Measurements from ENCODE around the gene CWC25. TPM values are rescaled to one million over a fixed set of nuclear protein-coding genes. Genes with fewer than 3 reads are reported as not detected.

The CWC25 gene
- total and polyA plus RNA-seq, 2 of the 13 experiments (the other 11 are each of a cell fraction or from before 2014, with no cell fraction given): 15.6 to 22.7 TPM

GRCh38 chr17:38853292-38854219 is 28.4 kb upstream of the CWC25 start, which contains the start of gene RPL23 (continued):
- TF ChIP-seq, protein P1, sequence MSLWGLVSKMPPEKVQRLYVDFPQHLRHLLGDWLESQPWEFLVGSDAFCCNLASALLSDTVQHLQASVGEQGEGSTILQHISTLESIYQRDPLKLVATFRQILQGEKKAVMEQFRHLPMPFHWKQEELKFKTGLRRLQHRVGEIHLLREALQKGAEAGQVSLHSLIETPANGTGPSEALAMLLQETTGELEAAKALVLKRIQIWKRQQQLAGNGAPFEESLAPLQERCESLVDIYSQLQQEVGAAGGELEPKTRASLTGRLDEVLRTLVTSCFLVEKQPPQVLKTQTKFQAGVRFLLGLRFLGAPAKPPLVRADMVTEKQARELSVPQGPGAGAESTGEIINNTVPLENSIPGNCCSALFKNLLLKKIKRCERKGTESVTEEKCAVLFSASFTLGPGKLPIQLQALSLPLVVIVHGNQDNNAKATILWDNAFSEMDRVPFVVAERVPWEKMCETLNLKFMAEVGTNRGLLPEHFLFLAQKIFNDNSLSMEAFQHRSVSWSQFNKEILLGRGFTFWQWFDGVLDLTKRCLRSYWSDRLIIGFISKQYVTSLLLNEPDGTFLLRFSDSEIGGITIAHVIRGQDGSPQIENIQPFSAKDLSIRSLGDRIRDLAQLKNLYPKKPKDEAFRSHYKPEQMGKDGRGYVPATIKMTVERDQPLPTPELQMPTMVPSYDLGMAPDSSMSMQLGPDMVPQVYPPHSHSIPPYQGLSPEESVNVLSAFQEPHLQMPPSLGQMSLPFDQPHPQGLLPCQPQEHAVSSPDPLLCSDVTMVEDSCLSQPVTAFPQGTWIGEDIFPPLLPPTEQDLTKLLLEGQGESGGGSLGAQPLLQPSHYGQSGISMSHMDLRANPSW (CRISPR knock-in tag; IDR thresholded peaks at IDR 0.05; ENCODE audit: borderline replicate concordance): peak; percentile 97
- no peak for TF ChIP-seq TCF12 (IDR thresholded peaks at IDR 0.05)
- no peak for TF ChIP-seq TCF12 (CRISPR knock-in tag; IDR thresholded peaks at IDR 0.05)
- no peak for TF ChIP-seq HNRNPH1 (optimal IDR thresholded peaks at IDR 0.05; ENCODE audit: low read depth, low read length)
- peak; percentile 58 for TF ChIP-seq RBM22 (optimal IDR thresholded peaks at IDR 0.05; ENCODE audit: low read length)
- TF ChIP-seq NPAS2 (CRISPR knock-in tag; IDR thresholded peaks at IDR 0.05; ENCODE audit: borderline replicate concordance): no peak
- TF ChIP-seq, protein P2, sequence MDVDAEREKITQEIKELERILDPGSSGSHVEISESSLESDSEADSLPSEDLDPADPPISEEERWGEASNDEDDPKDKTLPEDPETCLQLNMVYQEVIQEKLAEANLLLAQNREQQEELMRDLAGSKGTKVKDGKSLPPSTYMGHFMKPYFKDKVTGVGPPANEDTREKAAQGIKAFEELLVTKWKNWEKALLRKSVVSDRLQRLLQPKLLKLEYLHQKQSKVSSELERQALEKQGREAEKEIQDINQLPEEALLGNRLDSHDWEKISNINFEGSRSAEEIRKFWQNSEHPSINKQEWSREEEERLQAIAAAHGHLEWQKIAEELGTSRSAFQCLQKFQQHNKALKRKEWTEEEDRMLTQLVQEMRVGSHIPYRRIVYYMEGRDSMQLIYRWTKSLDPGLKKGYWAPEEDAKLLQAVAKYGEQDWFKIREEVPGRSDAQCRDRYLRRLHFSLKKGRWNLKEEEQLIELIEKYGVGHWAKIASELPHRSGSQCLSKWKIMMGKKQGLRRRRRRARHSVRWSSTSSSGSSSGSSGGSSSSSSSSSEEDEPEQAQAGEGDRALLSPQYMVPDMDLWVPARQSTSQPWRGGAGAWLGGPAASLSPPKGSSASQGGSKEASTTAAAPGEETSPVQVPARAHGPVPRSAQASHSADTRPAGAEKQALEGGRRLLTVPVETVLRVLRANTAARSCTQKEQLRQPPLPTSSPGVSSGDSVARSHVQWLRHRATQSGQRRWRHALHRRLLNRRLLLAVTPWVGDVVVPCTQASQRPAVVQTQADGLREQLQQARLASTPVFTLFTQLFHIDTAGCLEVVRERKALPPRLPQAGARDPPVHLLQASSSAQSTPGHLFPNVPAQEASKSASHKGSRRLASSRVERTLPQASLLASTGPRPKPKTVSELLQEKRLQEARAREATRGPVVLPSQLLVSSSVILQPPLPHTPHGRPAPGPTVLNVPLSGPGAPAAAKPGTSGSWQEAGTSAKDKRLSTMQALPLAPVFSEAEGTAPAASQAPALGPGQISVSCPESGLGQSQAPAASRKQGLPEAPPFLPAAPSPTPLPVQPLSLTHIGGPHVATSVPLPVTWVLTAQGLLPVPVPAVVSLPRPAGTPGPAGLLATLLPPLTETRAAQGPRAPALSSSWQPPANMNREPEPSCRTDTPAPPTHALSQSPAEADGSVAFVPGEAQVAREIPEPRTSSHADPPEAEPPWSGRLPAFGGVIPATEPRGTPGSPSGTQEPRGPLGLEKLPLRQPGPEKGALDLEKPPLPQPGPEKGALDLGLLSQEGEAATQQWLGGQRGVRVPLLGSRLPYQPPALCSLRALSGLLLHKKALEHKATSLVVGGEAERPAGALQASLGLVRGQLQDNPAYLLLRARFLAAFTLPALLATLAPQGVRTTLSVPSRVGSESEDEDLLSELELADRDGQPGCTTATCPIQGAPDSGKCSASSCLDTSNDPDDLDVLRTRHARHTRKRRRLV (CRISPR knock-in tag; IDR thresholded peaks at IDR 0.05): no peak
- TF ChIP-seq, protein P3, sequence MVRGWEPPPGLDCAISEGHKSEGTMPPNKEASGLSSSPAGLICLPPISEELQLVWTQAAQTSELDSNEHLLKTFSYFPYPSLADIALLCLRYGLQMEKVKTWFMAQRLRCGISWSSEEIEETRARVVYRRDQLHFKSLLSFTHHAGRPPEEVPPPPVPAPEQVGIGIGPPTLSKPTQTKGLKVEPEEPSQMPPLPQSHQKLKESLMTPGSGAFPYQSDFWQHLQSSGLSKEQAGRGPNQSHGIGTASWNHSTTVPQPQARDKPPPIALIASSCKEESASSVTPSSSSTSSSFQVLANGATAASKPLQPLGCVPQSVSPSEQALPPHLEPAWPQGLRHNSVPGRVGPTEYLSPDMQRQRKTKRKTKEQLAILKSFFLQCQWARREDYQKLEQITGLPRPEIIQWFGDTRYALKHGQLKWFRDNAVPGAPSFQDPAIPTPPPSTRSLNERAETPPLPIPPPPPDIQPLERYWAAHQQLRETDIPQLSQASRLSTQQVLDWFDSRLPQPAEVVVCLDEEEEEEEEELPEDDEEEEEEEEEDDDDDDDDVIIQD (CRISPR knock-in tag; IDR thresholded peaks at IDR 0.05; ENCODE audit: low read depth): peak; percentile 71; the same call in 1 of the 2 replicates
- TF ChIP-seq THRA (CRISPR knock-in tag; IDR thresholded peaks at IDR 0.05; ENCODE audit: borderline replicate concordance): no peak; the same call in 1 of the 2 replicates
- TF ChIP-seq ZNF710 (CRISPR knock-in tag; IDR thresholded peaks at IDR 0.05; ENCODE audit: borderline replicate concordance): peak; percentile 93
- TF ChIP-seq RBAK (CRISPR knock-in tag; IDR thresholded peaks at IDR 0.05): no peak
- TF ChIP-seq TSC22D2 (CRISPR knock-in tag; IDR thresholded peaks at IDR 0.05; ENCODE audit: borderline replicate concordance): peak; percentile 83; the same call in 1 of the 2 replicates
- TF ChIP-seq ZNF678 (CRISPR knock-in tag; IDR thresholded peaks at IDR 0.05): peak; percentile 62; the same call in 1 of the 2 replicates
- no peak for TF ChIP-seq HNRNPUL1 (IDR thresholded peaks at IDR 0.05; ENCODE audit: low read depth, low read length)
- TF ChIP-seq RAD51 (IDR thresholded peaks at IDR 0.05; ENCODE audit: borderline replicate concordance): peak; percentile 84

Measured in HepG2 (cell line).